GM18858 (cell line): ENCODE results near the gene P2RY4.
"Not testable (repeated sequence)": the region's sequence is repeated elsewhere in the genome, so short reads cannot be mapped to it uniquely, and the experiment has no call there.

Experiments used
- ATAC-seq: cut with Tn5 transposase; IDR thresholded peaks from one replicate; pipeline ENCODE4 v1.9.1; 2021; ENCODE audit not compliant: unreplicated experiment

Gene P2RY4

DNA sequence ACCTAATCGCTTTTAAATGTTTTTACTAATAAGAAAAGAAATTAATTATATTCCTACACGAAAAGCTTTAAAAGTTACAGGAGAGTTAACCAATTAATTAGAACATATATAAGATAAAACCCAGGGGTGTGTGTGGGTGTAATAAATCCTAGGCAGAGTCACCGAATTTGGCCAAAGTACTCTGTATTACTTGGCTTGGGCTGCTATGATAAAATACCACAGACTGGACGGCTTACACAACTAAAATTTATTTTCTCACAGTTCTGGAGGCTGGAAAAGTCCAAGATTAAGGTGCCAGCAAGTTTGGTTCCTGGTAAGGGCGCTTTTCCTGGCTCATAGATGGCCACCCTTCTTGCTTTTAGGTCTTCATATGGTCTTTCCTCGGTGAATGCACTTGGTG, 15.1 kb downstream of the P2RY4 start:
- no peak for ATAC-seq

DNA sequence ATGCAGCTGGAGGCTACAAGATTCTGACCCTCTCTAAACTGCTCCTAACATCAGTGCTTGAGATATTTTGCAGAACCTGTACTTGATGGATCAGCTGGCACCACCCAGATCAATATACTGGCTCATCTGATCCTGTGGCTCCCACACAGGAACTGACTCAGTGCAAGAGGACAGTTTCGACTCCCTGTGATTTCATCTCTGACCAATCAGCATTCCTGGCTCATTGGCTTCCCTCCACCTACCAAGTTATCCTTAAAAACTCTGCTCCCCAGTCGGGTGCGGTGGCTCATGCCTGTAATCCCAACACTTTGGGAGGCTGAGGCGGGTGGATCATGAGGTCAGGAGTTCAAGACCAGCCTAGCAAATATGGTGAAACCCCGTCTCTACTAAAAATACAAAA, 16.4 kb downstream of the P2RY4 start:
- ATAC-seq = not testable (repeated sequence)

DNA sequence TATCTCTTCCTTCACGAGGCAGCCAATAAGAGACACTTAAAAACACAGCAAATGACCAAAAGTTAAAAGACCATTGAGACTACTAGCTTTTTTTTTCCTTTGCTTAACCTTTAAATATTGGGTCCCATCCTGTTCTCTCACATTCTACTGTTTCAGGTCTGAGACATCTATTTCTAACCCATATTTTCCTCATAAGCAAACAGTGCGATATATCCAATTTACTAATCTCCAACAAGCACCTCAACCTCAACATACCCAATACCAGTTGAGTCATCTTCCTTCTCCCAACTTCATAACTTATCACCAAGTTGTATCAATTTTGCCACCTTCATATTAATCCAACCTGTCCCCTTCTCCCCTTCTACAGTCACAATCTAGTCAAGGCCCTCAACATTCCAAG, 18.5 kb downstream of the P2RY4 start:
- no peak for ATAC-seq

DNA sequence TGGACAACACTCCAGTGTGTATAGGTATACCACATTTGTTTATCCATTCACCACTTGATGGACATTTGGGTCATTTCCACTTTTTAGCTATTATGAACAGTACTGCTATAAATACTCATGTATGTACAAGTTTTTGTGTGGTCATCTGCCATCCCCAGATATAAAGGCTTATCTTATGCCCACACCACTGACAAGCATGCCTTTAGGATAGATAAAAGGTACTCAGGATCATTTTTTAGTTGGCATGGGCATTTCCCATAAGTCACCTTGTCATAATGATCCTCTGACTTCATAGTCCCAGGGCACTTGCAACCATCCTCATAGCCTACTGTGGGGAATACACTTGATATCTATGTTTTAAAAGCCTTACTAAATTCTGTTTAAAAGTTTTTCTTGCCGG, 19.3 kb downstream of the P2RY4 start:
- no peak for ATAC-seq

DNA sequence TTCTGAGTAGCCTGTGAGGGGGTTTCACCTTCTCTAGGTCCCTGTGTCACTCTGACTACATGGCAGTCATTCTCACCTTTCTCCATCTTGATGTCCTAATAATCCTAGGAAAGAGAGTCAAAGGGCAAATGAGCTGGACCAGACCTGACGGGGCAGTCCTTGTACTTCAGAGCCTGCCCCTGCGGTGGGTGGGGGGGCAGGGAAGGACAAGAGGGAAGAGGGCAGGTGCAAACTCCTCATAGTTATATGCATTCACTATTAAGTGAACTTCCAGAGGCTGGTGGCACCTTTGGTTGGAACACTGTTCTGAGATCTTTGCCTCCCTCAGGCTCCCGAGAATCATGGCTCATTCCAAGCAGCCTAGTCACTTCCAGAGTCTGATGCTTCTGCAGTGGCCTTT, 25.6 kb downstream of the P2RY4 start, which contains the start of gene AWAT1:
Gene AWAT1, plus strand, starts transcription at position 301 of the 400 bp plus-strand sequence. Its CDS starts 41 bp downstream, at position 342.
- no peak for ATAC-seq

DNA sequence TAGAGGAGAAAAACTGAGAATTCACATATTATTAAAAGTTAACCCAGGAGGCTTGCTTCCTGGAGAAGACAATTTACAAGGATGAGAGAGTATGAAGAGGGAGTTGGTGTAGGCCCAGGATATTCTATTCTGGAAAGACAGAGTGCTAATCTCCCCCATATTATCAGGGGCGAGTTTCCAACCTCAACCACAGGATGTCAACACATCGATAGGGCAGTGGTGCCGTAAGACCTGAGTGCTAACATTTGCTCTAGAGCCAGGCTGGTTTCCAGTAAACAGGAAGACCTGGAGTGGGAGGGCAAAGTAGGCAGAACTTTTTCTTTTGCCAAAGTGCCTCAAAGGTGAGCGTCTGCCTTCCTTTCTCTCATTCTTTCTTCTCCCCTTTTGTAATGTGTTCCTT, 28.3 kb downstream of the P2RY4 start:
- no peak for ATAC-seq

DNA sequence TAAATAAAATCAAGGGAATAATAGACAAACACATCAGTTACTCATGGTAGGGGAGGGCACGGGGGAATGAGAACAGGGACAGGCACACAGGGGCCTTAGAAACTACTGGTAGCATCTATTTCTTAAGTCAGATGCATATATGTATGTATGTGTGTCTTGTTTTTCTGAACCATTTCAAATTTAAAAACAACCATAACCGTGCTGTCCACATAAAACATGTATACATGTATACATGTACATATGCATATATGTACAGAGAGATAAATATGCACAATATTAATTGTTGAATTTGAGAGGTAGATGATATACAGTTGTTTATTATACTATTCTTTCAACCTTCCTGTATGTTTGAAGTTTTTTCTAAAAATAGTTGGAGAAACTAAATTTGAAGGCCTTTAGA, 33.3 kb downstream of the P2RY4 start:
- ATAC-seq = no peak

DNA sequence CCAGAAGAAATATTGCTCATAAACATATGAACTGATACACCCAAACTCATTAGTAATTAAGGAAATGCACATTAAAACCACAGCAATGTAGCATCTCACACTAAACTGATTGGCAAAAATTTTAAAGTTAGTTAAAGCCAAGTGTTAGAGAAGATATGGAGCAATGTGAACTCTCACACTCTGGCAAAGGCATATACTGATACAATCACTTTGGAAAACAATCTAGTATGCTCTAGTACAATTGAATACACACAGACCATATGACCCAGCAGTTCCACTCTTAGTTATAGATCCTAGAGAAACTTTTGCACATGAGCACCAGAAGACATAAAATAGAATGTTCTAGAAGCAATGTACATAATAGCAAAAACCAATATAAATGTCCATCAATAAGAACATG, 34.0 kb downstream of the P2RY4 start:
- no peak for ATAC-seq

DNA sequence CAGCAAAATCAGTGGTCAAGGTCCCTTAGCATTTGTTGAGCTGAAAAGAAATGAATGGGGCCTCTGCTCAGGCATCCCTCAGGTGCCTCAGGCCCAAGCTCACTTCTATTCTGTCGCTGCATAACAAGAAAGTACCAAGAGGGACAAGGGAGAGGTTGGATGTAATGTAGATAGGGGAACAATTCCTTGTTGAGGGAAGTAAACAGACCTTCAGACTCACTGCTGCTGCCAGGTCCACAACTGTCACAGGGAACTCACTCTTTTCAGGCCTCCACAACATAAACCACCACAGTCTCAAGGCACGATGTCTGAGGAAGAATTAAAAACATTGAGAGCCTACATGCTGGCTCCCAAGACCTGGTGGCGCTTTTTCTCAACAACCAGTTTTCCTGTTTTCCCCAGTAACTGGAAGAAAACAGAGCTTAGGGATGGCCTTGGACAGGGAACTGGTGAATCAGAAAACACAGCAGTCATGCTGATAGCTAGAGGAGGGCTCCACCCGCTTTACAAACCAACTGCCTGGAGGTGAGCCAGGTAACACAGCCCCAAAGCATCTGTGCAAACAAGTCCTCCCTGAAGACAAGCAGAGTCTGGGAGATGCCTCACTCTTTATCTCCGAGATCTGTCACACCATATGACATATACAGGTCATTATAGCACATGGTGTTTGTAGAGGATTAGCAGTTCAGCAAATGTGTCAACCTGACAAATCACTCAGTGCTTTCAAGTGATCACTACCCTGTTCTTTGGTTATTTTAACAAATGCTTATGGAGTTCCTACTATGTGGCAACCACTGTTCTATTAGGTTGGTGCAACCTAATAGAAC, 39.9 kb downstream of the P2RY4 start:
- no peak for ATAC-seq

DNA sequence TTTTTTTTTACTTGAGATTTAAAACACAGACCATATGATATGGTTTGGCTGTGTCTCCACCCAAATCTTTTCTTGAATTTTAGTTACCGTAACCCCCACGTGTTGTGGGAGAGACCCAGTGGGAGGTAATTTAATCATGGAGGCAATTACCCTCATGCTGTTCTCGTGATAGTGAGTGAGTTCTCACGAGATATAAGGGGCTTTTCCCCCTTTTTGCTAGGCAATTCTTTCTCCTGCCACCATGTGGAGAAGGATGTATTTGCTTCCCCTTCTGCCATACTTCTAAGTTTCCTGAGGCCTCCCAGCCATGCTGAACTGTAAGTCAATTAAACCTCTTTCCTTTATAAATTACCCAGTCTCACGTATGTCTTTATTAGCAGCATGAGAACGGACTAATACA, 50.4 kb downstream of the P2RY4 start:
- not testable (repeated sequence) for ATAC-seq

DNA sequence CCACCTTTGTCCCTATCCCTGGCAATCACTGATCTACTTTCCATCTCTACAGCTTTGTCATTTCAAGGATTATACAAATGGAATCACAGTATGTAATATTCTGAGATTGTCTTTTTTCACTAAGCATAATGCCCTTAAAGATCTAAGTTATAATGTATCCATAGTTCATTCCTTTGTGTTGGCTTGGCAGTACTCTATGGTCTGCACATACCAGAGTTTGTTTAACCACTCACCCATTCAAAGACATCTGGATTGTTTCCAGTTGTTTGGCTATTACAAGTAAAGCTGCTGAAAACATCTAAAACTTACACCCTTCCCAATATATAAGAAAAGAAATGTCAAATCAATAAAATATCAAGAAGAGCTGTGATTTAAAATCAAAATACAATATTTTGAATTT, 51.5 kb downstream of the P2RY4 start:
- ATAC-seq = no peak
